T-helper 2 cell treated with Interferon-gamma antibody and Interleukin-4, amounts not matched to agents 5 μg/mL and 100 μg/mL, for 36 hours (primary cell): ENCODE measurements around the gene TNFRSF1A.
A peak's percentile ranks its signal among the peaks of the same experiment; 100 is the strongest.

Experiments used
- DNase-seq: peaks from one replicate; pipeline ENCODE4 v3.0.0; 2021; ENCODE audit warnings: low spot score
- H3K27ac Mint-ChIP-seq: one replicate; pipeline ENCODE4 v1.8.0; 2021; ENCODE audit warnings: mild to moderate bottlenecking, mixed read lengths
- H3K27me3 Mint-ChIP-seq: one replicate; pipeline ENCODE4 v1.8.0; 2021; ENCODE audit warnings: low read depth, mixed read lengths
- H3K36me3 Mint-ChIP-seq: one replicate; pipeline ENCODE4 v1.8.0; 2021; ENCODE audit warnings: low read depth, mixed read lengths
- H3K4me1 Mint-ChIP-seq: one replicate; pipeline ENCODE4 v1.8.0; 2021; ENCODE audit warnings: low read depth, mixed read lengths
- H3K4me3 Mint-ChIP-seq: one replicate; pipeline ENCODE4 v1.8.0; 2022; ENCODE audit warnings: mild to moderate bottlenecking, moderate library complexity, mixed read lengths
- H3K9me3 Mint-ChIP-seq: one replicate; pipeline ENCODE4 v1.8.0; 2021; ENCODE audit warnings: mixed read lengths

The TNFRSF1A gene

GRCh38 chr12:6341417-6342139 is at the start of gene TNFRSF1A:
Gene TNFRSF1A, minus strand, starts transcription at chr12:6342076. Its CDS starts 262 bp downstream, at chr12:6341814.
- Mint-ChIP-seq H3K27me3 (no peaks in the 10 kb centered on the region), H3K4me1 (peaks cover 34% of the 10 kb centered on the region), H3K27ac (peak within 1 kb of the TSS; percentile 89), H3K36me3 (peaks cover 4% of the 10 kb centered on the region), H3K4me3 (no peak within 1 kb of the TSS), H3K9me3 (no peaks in the 10 kb centered on the region)
- peak; percentile 41 for DNase-seq

- H3K4me1 Mint-ChIP-seq = no peaks in the 10 kb centered on the region
- H3K36me3 Mint-ChIP-seq = no peaks in the 10 kb centered on the region
- H3K4me3 Mint-ChIP-seq = no peak overlapping the region
- H3K27me3 Mint-ChIP-seq = peaks cover 11% of the 10 kb centered on the region
- H3K27ac Mint-ChIP-seq = no peak overlapping the region
- DNase-seq = no peak
- H3K9me3 Mint-ChIP-seq = no peaks in the 10 kb centered on the region
These were observed 49.1 kb upstream of the TNFRSF1A start for GRCh38 chr12:6391013-6391412.

- no peaks in the 10 kb centered on the region for H3K36me3 Mint-ChIP-seq
- H3K27me3 Mint-ChIP-seq = peaks cover 7% of the 10 kb centered on the region
- H3K9me3 Mint-ChIP-seq = no peaks in the 10 kb centered on the region
- H3K27ac Mint-ChIP-seq = no peak overlapping the region
- no peaks in the 10 kb centered on the region for H3K4me1 Mint-ChIP-seq
- DNase-seq = no peak
- no peak overlapping the region for H3K4me3 Mint-ChIP-seq
These were observed 48.4 kb upstream of the TNFRSF1A start for GRCh38 chr12:6390084-6390799.

GRCh38 chr12:6387541-6387940 is 45.7 kb upstream of the TNFRSF1A start:
- Mint-ChIP-seq H3K36me3 (no peaks in the 10 kb centered on the region), H3K4me3 (no peak overlapping the region), H3K9me3 (no peaks in the 10 kb centered on the region), H3K27ac (no peak overlapping the region), H3K4me1 (no peaks in the 10 kb centered on the region), H3K27me3 (peaks cover 22% of the 10 kb centered on the region)
- DNase-seq = no peak

GRCh38 chr12:6386491-6386890 is 44.6 kb upstream of the TNFRSF1A start:
- Mint-ChIP-seq H3K9me3 (no peaks in the 10 kb centered on the region), H3K4me3 (no peak overlapping the region), H3K27me3 (peaks cover 32% of the 10 kb centered on the region), H3K4me1 (no peaks in the 10 kb centered on the region), H3K36me3 (no peaks in the 10 kb centered on the region), H3K27ac (no peak overlapping the region)
- DNase-seq = no peak

GRCh38 chr12:6386038-6386437 is 44.2 kb upstream of the TNFRSF1A start:
- Mint-ChIP-seq H3K9me3 (no peaks in the 10 kb centered on the region), H3K4me3 (no peak overlapping the region), H3K27me3 (peaks cover 36% of the 10 kb centered on the region), H3K36me3 (no peaks in the 10 kb centered on the region), H3K27ac (no peak overlapping the region), H3K4me1 (no peaks in the 10 kb centered on the region)
- DNase-seq = no peak

- DNase-seq = no peak
- no peak overlapping the region for H3K27ac Mint-ChIP-seq
- H3K36me3 Mint-ChIP-seq = no peaks in the 10 kb centered on the region
- H3K9me3 Mint-ChIP-seq = no peaks in the 10 kb centered on the region
- H3K4me1 Mint-ChIP-seq = no peaks in the 10 kb centered on the region
- H3K27me3 Mint-ChIP-seq = peaks cover 39% of the 10 kb centered on the region
- no peak overlapping the region for H3K4me3 Mint-ChIP-seq
These were observed 42.9 kb upstream of the TNFRSF1A start for GRCh38 chr12:6384499-6385436.

- Mint-ChIP-seq H3K27me3 (peaks cover 41% of the 10 kb centered on the region), H3K36me3 (no peaks in the 10 kb centered on the region), H3K4me1 (no peaks in the 10 kb centered on the region), H3K27ac (no peak within 1 kb of the TSS), H3K4me3 (no peak within 1 kb of the TSS), H3K9me3 (no peaks in the 10 kb centered on the region)
- no peak for DNase-seq
These were observed 42.0 kb upstream of the TNFRSF1A start, which contains the start of gene LTBR for GRCh38 chr12:6383572-6384498. Gene LTBR, plus strand, starts transcription at chr12:6384162. Its CDS starts 197 bp downstream, at chr12:6384359.

GRCh38 chr12:6382982-6383381 is 41.1 kb upstream of the TNFRSF1A start:
- Mint-ChIP-seq H3K4me1 (no peaks in the 10 kb centered on the region), H3K27me3 (peaks cover 40% of the 10 kb centered on the region), H3K9me3 (no peaks in the 10 kb centered on the region), H3K4me3 (no peak overlapping the region), H3K36me3 (no peaks in the 10 kb centered on the region), H3K27ac (no peak overlapping the region)
- DNase-seq = no peak

- no peak overlapping the region for H3K4me3 Mint-ChIP-seq
- H3K27me3 Mint-ChIP-seq = peaks cover 38% of the 10 kb centered on the region
- DNase-seq = no peak
These were observed 40.5 kb upstream of the TNFRSF1A start for GRCh38 chr12:6382371-6382770.

GRCh38 chr12:6380141-6381121 is 38.6 kb upstream of the TNFRSF1A start:
- no peak overlapping the region for H3K27ac Mint-ChIP-seq
- no peaks in the 10 kb centered on the region for H3K9me3 Mint-ChIP-seq
- no peak overlapping the region for H3K4me3 Mint-ChIP-seq
- peaks cover 35% of the 10 kb centered on the region for H3K27me3 Mint-ChIP-seq
- H3K36me3 Mint-ChIP-seq = no peaks in the 10 kb centered on the region
- no peak for DNase-seq
- H3K4me1 Mint-ChIP-seq = peaks cover 15% of the 10 kb centered on the region

More at GRCh38 chr12:6382371-6382770, 40.5 kb upstream of the TNFRSF1A start:
- H3K36me3 Mint-ChIP-seq = no peaks in the 10 kb centered on the region
- no peaks in the 10 kb centered on the region for H3K9me3 Mint-ChIP-seq
- H3K4me1 Mint-ChIP-seq = peaks cover 2% of the 10 kb centered on the region
- no peak overlapping the region for H3K27ac Mint-ChIP-seq
